Prostate gland (tissue), 2 donors: Measurements from ENCODE around the gene SYNJ2. TPM values are rescaled to one million over a fixed set of nuclear protein-coding genes. Genes with fewer than 3 reads are reported as not detected.

Experiments
- DNase-seq: peaks from one replicate; pipeline ENCODE4 v3.0.0-alpha.2; 2019; ENCODE audit warnings: low spot score
- H3K27ac ChIP-seq, 2 donors: fragments of 200-600 bp; sonication (generic); 2 replicates each; pipeline ENCODE4 v1.5.1; 2017 to 2019
- H3K27me3 ChIP-seq: fragments of 200-600 bp; sonication (generic); replicated peaks from 2 replicates; pipeline ENCODE4 v1.5.1; 2019; ENCODE audit not compliant: insufficient read depth
- H3K36me3 ChIP-seq, 2 donors: fragments of 200-600 bp; sonication (generic); 1 replicate in 1 of 2; 2 replicates in 1 of 2; pipeline versions ENCODE4 v1.5.1 to v1.8.1; 2017 to 2019
- H3K4me1 ChIP-seq: fragments of 200-600 bp; sonication (generic); replicated peaks from 2 replicates; pipeline ENCODE4 v1.5.1; 2019
- H3K4me3 ChIP-seq, 2 donors: fragments of 200-600 bp; sonication (generic); 2 replicates each; pipeline ENCODE4 v1.5.1; 2017 to 2019
- H3K9me3 ChIP-seq: fragments of 200-600 bp; sonication (generic); 2 replicates; pipeline ENCODE4 v1.5.1; 2017
- POLR2A ChIP-seq: fragments of 450-650 bp; IDR thresholded peaks from one replicate; pipeline ENCODE4 v1.6.1; 2016; ENCODE audit warnings: antibody characterized with exemption, mild to moderate bottlenecking
- POLR2AphosphoS5 ChIP-seq: sonication (generic); formaldehyde crosslinking; IDR thresholded peaks from one replicate; pipeline ENCODE4 v1.6.1; 2017; ENCODE audit warnings: antibody characterized with exemption
- WGBS: methylation state at CpG from one replicate; pipeline ENCODE4 v1.1.5; 2018; 5-methylcytosine and 5-hydroxymethylcytosine counted together
- intact Hi-C: fragments of 100-400 bp; cut with DNase I; formaldehyde crosslinking; loops from one replicate; pipeline ENCODE4 v1.14.2; 2022
- total RNA-seq, 2 donors: library from RNA; depleted of rRNA; stranded (reverse); fragments of >200 nt; gene quantifications; one replicate each; pipeline ENCODE4 v1.1.0, GENCODE V29; 2016
- TF ChIP-seq, protein P1 (sequence below), 4 experiments: fragments of 200-600 bp in 2 of 4; fragments of 450-650 bp in 2 of 4; sonication (generic) in 2 of 4; IDR thresholded peaks; 1 replicate in 3 of 4; 2 replicates in 1 of 4; pipeline ENCODE4 v1.5.1; 2016 to 2019; ENCODE audit warnings: antibody characterized with exemption in 4 of 4, mild to moderate bottlenecking in 2 of 4, moderate library complexity in 2 of 4

SYNJ2 gene
- total RNA-seq, 2 donors from 2014 or later: 19.7 to 19.9 TPM

DNA sequence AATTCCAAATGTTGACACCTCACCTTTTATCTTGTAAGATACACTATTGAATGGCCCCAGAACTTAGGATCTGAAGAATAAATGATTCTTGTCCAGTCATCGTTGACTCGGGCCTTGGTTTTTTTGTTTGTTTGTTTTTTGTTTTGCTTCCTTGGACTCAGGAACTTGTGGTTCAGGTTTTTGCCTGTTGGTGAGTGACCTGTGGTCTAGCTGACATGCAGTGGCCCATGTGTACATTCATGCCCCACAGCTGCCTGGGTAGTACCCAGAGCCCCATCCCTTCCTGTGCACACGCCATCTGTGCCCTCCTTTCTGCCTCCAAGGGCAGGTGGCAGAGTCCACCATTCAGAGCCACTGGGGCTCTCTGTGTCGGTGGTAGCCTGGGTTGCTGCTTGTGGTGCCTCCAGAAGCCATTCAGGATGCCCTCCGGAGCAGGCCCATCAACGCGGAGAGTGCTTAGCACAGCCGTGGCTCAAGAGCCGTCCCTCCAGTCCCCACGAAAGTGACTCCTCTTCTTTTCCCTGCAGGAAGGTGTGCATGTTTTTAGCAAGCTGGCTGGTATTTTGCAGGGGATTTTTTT is 85.9 kb downstream of the SYNJ2 start:
- Histone ChIP-seq H3K27me3 (no peaks in the 10 kb centered on the region), H3K4me1 (no peaks in the 10 kb centered on the region), H3K36me3 (no peaks in the 10 kb centered on the region), H3K4me3 (no peak overlapping the region), H3K27ac (no peak overlapping the region), H3K9me3 (no peaks in the 10 kb centered on the region)
- WGBS: 92% methylated on average over 10 of the region's 10 CpGs
- intact Hi-C loops: no loop called here
- no peak for DNase-seq
- TF ChIP-seq, protein P1, sequence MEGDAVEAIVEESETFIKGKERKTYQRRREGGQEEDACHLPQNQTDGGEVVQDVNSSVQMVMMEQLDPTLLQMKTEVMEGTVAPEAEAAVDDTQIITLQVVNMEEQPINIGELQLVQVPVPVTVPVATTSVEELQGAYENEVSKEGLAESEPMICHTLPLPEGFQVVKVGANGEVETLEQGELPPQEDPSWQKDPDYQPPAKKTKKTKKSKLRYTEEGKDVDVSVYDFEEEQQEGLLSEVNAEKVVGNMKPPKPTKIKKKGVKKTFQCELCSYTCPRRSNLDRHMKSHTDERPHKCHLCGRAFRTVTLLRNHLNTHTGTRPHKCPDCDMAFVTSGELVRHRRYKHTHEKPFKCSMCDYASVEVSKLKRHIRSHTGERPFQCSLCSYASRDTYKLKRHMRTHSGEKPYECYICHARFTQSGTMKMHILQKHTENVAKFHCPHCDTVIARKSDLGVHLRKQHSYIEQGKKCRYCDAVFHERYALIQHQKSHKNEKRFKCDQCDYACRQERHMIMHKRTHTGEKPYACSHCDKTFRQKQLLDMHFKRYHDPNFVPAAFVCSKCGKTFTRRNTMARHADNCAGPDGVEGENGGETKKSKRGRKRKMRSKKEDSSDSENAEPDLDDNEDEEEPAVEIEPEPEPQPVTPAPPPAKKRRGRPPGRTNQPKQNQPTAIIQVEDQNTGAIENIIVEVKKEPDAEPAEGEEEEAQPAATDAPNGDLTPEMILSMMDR (IDR thresholded peaks at IDR 0.05): no peak
- TF ChIP-seq POLR2AphosphoS5: no peak
- TF ChIP-seq POLR2A: no peak

DNA sequence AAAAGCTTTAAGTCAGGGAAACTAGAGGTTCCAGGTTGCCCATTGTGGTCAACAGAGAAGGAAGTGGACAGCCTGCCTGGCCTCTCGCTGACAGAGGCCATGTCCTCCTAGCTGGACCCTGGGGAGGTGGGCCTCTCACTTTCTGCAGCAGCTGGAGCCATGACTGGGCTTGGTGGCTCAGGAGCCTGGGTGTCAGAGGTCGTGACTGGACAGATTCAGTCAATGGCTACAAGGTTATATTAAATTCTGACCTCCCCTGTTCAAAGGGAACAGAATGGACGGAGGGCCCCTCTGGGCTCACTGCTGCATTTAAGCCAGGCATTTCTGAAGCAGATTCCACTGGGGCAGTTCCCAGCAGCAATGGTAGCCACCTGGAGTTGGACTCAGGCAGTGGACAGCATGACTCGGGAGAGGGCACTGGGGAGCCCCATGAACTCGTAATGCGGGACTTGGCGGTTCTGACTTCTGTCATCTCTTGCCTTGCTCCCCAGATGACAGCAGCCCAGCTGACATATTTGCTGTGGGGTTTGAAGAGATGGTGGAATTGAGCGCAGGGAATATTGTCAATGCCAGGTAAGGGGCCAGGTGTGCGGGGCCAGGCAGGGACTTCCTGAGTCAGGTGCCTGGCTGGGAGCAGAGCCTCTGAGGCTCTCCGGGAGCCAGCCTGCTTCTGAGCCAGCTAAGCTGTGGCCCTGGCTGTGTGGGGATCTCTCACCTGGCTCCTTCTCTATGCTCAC is 86.7 kb downstream of the SYNJ2 start:
- TF ChIP-seq POLR2A: no peak
- TF ChIP-seq, protein P1 (IDR thresholded peaks at IDR 0.05): no peak
- no peak for TF ChIP-seq POLR2AphosphoS5
- no peak overlapping the region for H3K4me3 ChIP-seq
- intact Hi-C loops: no loop called here
- no peaks in the 10 kb centered on the region for H3K36me3 ChIP-seq
- no peaks in the 10 kb centered on the region for H3K4me1 ChIP-seq
- H3K27me3 ChIP-seq: no peaks in the 10 kb centered on the region
- no peak for DNase-seq
- H3K27ac ChIP-seq: peak overlapping the region; percentile 13 to 25
- no peaks in the 10 kb centered on the region for H3K9me3 ChIP-seq
- WGBS: 78% methylated on average over 10 of the region's 10 CpGs

DNA sequence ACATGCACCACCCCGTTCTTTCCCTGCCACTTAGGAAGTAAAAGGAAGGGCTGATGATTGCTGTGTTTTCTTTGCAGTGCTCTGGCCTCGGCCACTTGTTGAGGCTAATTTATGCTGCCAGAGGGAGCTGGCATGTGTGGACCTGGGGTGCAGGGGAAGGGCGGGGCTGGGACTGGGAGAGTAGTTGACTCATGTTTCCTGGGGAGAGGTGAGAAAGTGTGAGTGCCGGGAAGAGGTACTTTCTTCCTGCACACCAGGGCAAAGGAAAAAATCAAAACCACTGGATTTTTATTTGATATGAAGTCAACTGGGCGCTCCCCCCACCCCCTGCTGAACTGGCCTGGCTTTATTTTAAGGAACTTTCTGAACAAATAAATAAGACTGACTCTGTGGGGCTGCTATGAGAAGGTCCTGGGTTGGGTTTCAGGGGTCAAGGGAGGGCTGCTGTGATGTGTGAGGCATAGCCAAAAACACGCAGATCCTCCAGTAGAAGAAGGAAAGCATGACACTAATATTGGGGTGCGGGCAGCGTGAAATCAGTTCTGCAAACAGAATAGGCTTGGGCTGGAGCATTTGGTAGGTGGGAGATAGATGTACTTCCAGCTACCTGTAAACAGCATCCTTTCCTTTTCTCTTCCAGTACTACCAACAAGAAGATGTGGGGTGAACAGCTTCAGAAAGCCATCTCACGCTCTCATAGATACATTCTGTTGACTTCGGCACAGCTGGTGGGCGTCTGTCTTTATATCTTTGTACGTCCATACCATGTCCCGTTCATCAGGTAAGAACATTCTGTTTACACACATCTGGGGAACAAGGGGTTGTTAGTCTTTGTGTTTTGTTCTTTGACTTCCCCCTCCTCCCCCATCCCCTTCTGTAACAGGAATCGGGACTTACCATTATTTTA is 87.5 kb downstream of the SYNJ2 start:
- Histone ChIP-seq H3K9me3 (no peaks in the 10 kb centered on the region), H3K36me3 (no peaks in the 10 kb centered on the region), H3K27ac (peak overlapping the region; percentile 13 to 25), H3K27me3 (no peaks in the 10 kb centered on the region), H3K4me3 (no peak overlapping the region), H3K4me1 (no peaks in the 10 kb centered on the region)
- TF ChIP-seq, protein P1 (IDR thresholded peaks at IDR 0.05): no peak
- TF ChIP-seq POLR2AphosphoS5: peak; percentile 67
- DNase-seq: peak; percentile 79
- WGBS: 64% methylated on average over 14 of the region's 14 CpGs
- intact Hi-C loops: no loop called here

DNA sequence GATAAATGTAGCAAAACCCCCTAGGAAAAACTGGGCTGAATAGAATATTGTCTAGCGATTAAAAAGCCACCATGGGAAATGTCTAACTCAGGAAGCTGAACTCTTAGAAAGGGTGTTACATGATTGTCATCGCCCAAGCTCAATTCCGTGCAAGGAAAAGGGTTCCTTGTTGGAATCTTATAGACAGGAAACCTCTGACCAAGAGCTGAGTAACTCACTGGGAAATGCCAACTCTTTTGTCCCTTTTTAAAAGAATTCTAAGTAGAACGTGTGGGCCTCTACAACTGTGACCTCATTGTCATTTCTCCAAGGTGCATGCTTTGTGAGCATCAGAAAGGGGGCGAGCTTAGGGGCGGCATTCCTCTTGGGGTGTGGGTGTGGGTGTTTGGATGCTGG is 88.1 kb downstream of the SYNJ2 start:
- Histone ChIP-seq H3K27ac (peak overlapping the region in 1 of 2 donors; percentile 25), H3K36me3 (no peaks in the 10 kb centered on the region), H3K4me1 (no peaks in the 10 kb centered on the region), H3K9me3 (no peaks in the 10 kb centered on the region), H3K4me3 (no peak overlapping the region), H3K27me3 (no peaks in the 10 kb centered on the region)
- TF ChIP-seq POLR2A (no peak), POLR2AphosphoS5 (no peak)
- TF ChIP-seq, protein P1 (IDR thresholded peaks at IDR 0.05): no peak
- intact Hi-C loops: loop anchor here (5.0 to 10.0 kb wide), 3 partner anchors 87 to 745 kb away; partner anchors contain the start of genes SYNJ2 and TMEM242
- DNase-seq: no peak
- WGBS: 83% methylated on average over 6 of the region's 6 CpGs
